ENCODE measurements around the gene ABLIM3.

DNA sequence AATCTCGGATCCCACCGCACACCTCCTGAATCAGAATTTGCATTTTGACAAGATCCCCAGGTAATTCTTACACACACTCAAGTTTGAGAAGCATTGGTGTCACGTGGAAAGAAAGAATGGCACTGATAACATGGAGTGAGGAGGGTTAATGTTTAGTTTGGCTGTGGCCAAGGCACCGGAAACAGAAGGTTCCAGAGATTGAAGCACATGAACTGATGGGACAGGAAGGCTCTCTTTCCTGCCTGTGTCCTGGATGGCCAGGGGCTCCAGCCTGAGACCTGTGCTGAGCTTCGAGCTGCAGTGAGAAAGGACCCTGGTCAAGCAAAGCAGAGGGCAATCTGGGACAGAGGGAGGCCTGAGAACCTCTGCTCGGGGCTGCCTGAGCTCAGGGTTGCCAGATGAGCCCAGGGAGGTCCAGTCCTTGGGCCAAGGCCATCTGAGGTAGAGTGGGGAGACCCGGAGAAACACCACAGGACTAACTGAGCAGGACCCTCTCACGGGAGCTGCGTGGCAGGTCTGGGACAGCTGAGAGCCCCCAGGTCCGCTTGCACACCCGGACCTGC, 157.6 kb downstream of the ABLIM3 start:
- TF ChIP-seq, protein P1, sequence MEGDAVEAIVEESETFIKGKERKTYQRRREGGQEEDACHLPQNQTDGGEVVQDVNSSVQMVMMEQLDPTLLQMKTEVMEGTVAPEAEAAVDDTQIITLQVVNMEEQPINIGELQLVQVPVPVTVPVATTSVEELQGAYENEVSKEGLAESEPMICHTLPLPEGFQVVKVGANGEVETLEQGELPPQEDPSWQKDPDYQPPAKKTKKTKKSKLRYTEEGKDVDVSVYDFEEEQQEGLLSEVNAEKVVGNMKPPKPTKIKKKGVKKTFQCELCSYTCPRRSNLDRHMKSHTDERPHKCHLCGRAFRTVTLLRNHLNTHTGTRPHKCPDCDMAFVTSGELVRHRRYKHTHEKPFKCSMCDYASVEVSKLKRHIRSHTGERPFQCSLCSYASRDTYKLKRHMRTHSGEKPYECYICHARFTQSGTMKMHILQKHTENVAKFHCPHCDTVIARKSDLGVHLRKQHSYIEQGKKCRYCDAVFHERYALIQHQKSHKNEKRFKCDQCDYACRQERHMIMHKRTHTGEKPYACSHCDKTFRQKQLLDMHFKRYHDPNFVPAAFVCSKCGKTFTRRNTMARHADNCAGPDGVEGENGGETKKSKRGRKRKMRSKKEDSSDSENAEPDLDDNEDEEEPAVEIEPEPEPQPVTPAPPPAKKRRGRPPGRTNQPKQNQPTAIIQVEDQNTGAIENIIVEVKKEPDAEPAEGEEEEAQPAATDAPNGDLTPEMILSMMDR (optimal IDR thresholded peaks at IDR 0.05 in 1 of 3, IDR thresholded peaks at IDR 0.05 in 1 of 3, conservative IDR thresholded peaks at IDR 0.05 in 1 of 3; ENCODE audit: extremely low read depth in 1 of 3, insufficient read depth in 2 of 3, low read length in 3 of 3), result no peak
- no peak for TF ChIP-seq EZH2 (IDR thresholded peaks at IDR 0.05; ENCODE audit: low read length)
